AG04450 (cell line): ENCODE measurements around the gene UNC5C. TPM values are rescaled to one million over a fixed set of nuclear protein-coding genes. Genes with fewer than 3 reads are reported as not detected.

Source experiments
- CTCF ChIA-PET: fragments of 300-600, 350-600 bp; formaldehyde crosslinking; extraction: SDS; loops from one replicate; lab custom pipeline; 2022; ENCODE audit warnings: antibody characterized with exemption, inconsistent platforms; lab: Charles Lee
- POLR2A ChIA-PET: fragments of 350-600 bp; formaldehyde crosslinking; extraction: SDS; loops from one replicate; lab custom pipeline; 2021; ENCODE audit warnings: antibody characterized with exemption, inconsistent platforms; lab: Yijun Ruan, JAX
- DNase-seq: peaks from one replicate; pipeline ENCODE4 v3.0.0-alpha.2; 2011; ENCODE audit warnings: low read depth, low spot score
- H3K27ac ChIP-seq: one replicate; pipeline ENCODE4 v1.5.1; 2012; ENCODE audit warnings: low read depth, low read length, control low read depth
- H3K27me3 ChIP-seq: one replicate; pipeline ENCODE4 v1.6.0; 2012; ENCODE audit warnings: low read length; ENCODE audit not compliant: control insufficient read depth, insufficient read depth
- H3K4me3 ChIP-seq: 2 replicates; pipeline ENCODE4 v1.5.1; 2011; ENCODE audit warnings: mild to moderate bottlenecking, low read depth, low read length, control low read depth
- H3K9me3 ChIP-seq: 2 replicates; pipeline ENCODE4 v1.5.1; 2012; ENCODE audit warnings: low read length; ENCODE audit not compliant: control insufficient read depth, insufficient read depth
- polyA plus RNA-seq: library from polyadenylated mRNA; depleted of rRNA; stranded (reverse); fragments of >200 nt; gene quantifications from 2 replicates; pipeline ENCODE4 v1.2.3, GENCODE V29; 2011
- TF ChIP-seq, protein P1 (sequence below): IDR thresholded peaks from 2 replicates; pipeline ENCODE4 v1.5.1; 2011; ENCODE audit warnings: low read depth, low read length, control low read depth, inconsistent platforms

Gene UNC5C
- polyA plus RNA-seq, 1 experiment = 0.07 TPM

DNA sequence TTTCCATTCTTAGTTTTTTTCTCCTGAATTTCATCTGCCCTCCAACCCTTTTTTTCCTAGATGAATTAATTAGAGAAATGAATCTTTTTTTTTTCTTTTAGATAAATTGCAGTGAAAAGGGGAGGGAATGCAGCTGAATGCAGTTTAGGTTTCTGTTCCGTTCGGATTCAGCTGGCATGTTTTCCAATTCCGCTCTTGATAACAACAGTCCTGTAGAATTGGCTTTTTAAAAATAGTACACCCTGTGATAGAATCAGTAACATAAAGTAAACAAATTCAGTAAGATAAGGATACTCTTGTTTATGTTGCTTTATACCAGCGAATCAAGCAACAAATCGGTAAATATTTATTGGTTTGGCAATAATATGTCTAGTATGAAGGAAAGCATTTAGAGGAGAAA is 103.5 kb downstream of the UNC5C start:
- Histone ChIP-seq H3K27ac (no peak overlapping the region), H3K4me3 (no peak overlapping the region), H3K27me3 (no peaks in the 10 kb centered on the region), H3K9me3 (no peaks in the 10 kb centered on the region)
- CTCF ChIA-PET = no interaction called here
- TF ChIP-seq, protein P1, sequence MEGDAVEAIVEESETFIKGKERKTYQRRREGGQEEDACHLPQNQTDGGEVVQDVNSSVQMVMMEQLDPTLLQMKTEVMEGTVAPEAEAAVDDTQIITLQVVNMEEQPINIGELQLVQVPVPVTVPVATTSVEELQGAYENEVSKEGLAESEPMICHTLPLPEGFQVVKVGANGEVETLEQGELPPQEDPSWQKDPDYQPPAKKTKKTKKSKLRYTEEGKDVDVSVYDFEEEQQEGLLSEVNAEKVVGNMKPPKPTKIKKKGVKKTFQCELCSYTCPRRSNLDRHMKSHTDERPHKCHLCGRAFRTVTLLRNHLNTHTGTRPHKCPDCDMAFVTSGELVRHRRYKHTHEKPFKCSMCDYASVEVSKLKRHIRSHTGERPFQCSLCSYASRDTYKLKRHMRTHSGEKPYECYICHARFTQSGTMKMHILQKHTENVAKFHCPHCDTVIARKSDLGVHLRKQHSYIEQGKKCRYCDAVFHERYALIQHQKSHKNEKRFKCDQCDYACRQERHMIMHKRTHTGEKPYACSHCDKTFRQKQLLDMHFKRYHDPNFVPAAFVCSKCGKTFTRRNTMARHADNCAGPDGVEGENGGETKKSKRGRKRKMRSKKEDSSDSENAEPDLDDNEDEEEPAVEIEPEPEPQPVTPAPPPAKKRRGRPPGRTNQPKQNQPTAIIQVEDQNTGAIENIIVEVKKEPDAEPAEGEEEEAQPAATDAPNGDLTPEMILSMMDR = no peak
- DNase-seq = no peak
- POLR2A ChIA-PET = no interaction called here

DNA sequence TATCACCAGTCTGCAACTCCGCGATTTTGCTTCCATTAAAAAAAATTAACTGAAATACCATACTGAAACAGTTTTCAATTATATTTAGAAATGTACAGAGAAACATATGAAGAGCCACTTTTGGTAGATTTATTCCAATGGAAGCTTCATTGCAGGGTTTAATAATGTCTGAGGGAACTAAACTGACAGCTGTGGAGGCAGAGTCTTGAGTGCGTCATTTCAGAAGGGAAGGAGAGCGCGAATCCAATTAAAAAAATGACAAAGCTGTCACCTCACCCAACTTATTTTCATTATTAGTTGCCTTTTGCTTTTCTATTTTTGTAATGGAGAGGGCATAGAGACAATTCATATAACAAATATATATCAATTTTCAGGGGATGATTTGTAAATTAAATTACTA is 104.0 kb downstream of the UNC5C start:
- DNase-seq = no peak
- TF ChIP-seq, protein P1 = no peak
- Histone ChIP-seq H3K4me3 (no peak overlapping the region), H3K27me3 (no peaks in the 10 kb centered on the region), H3K27ac (no peak overlapping the region), H3K9me3 (no peaks in the 10 kb centered on the region)
- ChIA-PET POLR2A (no interaction called here), CTCF (no interaction called here)

DNA sequence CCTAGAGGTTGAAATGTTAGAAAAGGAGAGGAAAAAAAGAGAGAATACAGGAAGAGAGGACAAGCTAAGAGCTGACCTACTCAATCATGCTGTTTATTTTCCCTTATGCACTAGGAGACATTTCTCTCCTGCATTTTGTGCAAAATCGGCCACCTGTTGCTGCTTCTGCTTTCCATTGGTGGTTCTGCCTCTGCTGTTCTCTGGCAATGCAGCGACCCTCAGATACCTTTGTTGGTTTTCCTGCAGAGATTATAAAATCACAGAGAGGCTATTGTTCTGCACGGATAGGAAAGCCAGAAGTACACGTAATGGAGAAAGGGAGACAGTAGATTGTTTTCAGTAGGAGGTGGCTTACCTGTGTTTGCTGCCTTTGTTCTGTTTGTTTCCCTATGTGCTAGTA is 108.9 kb downstream of the UNC5C start:
- CTCF ChIA-PET = no interaction called here
- H3K4me3 ChIP-seq = no peak overlapping the region
- POLR2A ChIA-PET = no interaction called here
- DNase-seq = no peak
- no peaks in the 10 kb centered on the region for H3K9me3 ChIP-seq
- H3K27me3 ChIP-seq = no peaks in the 10 kb centered on the region
- TF ChIP-seq, protein P1 = no peak
- no peak overlapping the region for H3K27ac ChIP-seq

DNA sequence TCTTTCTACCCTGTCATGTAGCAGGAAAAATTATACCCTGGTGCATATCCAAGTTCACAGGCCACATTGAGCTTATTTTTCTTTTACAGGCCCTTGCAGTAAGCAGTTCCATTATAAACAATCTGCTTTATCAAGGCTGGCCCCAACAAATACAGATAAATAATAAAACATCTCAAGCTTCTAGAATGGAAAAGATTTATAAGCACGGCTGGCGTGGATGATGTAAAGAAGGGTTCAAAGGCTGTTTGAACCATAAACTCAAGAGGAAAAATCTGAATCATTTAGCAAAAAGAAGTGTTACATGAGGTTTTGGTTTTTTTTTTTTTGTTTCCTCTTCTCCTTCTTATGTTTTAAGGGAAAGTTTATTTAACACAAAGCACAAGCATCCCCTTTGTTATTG is 109.7 kb downstream of the UNC5C start:
- Histone ChIP-seq H3K9me3 (no peaks in the 10 kb centered on the region), H3K27ac (no peak overlapping the region), H3K4me3 (no peak overlapping the region), H3K27me3 (no peaks in the 10 kb centered on the region)
- TF ChIP-seq, protein P1 = no peak
- POLR2A ChIA-PET = no interaction called here
- DNase-seq = no peak
- CTCF ChIA-PET = interaction anchor here (1.0 kb wide), 1 partner anchor 71 kb away, joined by 3 read pairs; no protein-coding TSS in a partner anchor

DNA sequence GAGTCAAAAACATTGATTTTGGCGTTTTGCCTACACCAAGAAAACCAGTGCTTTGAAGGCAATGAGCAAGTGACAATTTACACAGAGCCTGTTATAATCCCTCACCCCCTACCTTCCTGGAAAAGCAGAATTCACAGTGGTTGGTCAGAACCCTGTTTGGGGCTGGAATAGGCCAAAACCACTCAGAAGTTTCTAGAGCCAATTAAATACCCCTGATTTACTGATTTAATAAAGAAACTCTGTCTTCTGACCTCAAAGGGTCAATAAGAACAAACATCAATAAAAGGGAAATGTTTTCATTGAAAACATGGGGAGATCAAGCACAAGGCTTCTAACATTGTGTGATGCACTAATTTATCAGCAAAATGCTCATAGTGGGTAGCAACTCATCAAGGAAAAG is 116.3 kb downstream of the UNC5C start:
- POLR2A ChIA-PET = no interaction called here
- TF ChIP-seq, protein P1 = no peak
- Histone ChIP-seq H3K4me3 (no peak overlapping the region), H3K27ac (no peak overlapping the region), H3K9me3 (no peaks in the 10 kb centered on the region), H3K27me3 (no peaks in the 10 kb centered on the region)
- DNase-seq = no peak
- CTCF ChIA-PET = no interaction called here
